ENCODE results near the gene MUC2.
"Not testable (repeated sequence)": the region's sequence is repeated elsewhere in the genome, so short reads cannot be mapped to it uniquely, and the experiment has no call there.

Gene MUC2

DNA sequence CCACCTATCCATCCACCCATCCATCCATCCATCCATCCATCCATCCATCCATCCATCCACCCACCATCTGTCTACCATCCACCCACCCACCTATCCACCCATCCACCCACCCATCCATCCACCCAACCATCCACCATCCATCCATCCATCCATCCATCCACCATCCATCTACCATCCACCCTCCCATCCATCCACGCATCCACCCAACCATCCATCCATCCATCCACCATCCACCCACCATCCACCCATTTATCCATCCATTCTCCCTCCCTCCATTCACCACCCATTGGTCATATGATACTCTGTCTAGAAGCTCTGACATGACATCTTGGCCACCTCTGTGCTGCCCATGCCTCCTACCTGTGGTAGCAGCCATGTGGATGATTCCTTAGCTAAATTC lies 31.7 kb downstream of the MUC2 start:
- no peak for DNase-seq (ENCODE audit: low read depth)

DNA sequence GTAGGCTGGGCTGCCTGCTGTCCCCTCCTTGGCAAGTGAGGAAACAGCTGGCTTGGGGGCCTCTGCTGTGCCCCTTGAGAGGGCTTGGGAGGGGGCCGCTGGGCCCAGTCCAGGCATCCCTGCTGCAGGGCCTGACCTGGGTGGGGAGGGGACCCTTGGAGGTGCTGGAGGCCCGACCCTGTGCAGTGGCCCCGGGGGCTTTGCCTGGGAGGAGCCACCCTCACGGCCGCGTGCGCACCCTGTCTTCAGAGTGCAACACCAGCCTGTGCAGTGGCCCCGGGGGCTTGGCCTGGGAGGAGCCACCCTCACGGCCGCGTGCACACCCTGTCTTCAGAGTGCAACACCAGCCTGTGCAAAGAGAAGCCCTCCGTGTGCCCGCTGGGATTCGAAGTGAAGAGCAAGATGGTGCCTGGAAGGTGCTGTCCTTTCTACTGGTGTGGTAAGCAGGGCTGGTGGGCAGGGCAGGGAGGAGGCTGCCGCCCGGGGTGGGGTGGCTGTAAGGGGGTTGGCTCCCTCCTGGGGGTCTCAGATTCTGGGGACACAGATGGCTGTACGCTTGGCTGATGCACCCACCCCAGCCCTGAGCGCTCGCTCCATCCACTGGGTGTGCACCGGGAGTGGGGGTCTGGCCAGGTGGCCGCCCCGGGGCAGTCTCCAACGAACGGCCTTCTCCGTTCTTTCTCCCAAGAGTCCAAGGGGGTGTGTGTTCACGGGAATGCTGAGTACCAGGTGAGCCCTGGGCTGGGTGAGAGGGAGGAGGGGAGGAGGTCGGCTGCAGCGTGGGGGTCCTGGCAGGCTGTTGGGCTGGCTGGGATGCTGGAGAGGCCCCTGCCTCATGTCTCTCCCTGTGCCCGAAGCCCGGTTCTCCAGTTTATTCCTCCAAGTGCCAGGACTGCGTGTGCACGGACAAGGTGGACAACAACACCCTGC lies 32.9 kb downstream of the MUC2 start:
- DNase-seq (ENCODE audit: low read depth), result no peak

DNA sequence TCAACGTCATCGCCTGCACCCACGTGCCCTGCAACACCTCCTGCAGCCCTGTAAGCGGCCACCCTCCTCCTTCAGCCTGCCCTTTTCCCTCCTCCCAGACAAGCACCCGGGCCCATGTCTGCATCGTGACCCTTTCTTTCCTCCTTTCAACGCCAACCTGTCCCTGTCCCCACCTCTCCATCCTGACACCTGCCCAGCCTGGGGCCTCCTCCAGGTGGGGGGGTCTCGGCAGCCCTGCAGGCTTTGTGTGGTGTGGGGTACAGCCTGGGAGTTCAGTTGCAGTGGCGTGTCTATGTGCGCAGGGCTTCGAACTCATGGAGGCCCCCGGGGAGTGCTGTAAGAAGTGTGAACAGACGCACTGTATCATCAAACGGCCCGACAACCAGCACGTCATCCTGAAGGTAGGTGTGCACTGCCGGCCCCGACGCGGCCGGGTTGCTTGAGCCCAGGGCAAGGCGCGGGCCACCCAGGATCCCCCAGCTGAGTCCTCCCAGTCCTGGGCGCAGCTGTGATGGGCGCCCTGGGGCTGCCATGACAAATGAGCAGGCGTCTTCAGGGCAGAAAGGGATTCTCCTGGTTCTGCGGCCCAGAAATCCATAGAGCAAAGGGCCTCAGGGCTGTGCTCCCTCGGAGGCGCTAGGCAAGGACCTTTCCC lies 33.7 kb downstream of the MUC2 start:
- DNase-seq (ENCODE audit: low read depth), result no peak

DNA sequence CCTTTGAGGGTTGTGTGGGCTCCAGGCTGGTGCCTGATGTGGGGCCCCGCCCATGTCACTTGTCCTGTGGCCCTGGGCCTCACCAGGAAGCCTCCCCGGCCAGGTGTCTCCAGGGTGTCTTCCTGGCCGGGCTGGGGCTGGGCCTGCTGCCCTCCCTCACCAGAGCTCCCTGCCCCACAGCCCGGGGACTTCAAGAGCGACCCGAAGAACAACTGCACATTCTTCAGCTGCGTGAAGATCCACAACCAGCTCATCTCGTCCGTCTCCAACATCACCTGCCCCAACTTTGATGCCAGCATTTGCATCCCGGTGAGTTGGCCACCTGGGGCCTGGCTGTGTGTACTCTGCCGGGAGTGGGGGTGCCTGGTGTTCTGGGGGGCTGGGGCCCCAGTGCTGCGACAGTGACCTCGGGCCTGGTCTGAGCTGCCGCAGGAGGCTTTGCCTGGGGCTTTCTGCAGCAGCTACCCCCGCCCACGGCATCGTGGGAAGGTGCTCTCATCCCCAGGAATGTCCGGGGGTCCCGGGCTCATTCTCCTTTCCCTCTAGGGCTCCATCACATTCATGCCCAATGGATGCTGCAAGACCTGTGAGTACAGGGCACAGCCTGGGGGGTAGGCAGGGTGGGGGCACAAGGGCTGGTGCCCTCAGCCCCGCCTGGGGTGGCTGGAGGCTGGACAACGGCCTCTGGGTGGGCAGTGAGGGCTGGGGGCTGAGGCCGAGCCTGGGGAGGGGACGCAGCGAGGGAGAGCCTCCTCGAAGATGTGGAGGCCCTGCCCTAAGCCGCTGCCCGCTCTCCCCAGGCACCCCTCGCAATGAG lies 34.6 kb downstream of the MUC2 start:
- DNase-seq (ENCODE audit: low read depth), result no peak

DNA sequence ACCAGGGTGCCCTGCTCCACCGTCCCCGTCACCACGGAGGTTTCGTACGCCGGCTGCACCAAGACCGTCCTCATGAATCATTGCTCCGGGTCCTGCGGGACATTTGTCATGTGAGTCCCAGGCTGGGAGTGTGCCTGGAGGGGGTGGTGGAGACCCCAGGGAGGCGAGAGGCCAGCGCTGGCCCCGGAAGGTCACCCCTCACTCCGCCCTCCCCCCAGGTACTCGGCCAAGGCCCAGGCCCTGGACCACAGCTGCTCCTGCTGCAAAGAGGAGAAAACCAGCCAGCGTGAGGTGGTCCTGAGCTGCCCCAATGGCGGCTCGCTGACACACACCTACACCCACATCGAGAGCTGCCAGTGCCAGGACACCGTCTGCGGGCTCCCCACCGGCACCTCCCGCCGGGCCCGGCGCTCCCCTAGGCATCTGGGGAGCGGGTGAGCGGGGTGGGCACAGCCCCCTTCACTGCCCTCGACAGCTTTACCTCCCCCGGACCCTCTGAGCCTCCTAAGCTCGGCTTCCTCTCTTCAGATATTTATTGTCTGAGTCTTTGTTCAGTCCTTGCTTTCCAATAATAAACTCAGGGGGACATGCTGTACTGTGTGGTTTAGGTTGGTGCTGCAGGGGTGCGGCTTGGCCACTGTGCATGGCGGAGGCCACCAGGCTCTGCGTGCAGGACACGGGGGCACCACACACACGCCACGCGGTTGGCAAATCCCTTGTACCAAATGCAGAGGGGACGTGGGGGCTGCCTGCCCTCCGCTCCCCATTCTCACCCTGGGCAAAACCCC lies 35.4 kb downstream of the MUC2 start:
- DNase-seq (ENCODE audit: low read depth), result no peak

DNA sequence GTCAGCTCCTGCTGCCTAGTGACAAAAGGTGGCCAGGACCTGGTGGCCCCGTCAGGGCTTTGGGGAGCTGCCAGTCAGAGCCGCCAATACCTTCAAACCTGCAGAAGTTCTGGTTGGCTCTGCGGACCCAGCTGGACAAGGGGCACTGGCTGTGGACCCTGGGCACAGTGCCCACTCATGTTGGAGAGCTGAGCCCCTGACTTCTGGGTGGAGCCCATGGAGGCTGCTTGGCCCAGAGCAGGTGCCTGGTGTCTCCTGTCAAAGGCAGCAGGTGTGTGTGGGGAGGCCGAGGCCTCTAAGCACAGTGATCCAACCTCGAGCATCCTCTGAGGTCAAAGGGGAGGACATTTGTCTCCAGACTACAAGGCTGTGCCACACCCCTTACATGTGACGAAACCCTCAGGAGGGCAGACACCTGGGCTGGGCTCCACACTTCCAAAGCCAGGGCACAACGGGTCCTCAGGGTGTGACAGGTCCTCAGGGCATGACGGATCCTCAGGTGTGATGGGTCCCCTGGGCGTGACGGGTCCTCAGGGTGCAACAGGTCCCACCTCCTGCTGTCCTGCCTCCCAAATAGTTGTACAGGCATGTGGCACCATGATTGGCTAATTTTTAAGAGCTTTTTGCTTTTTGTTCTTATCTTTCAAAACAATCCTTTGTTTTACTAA lies 37.0 kb downstream of the MUC2 start:
- no peak for DNase-seq (ENCODE audit: low read depth)

DNA sequence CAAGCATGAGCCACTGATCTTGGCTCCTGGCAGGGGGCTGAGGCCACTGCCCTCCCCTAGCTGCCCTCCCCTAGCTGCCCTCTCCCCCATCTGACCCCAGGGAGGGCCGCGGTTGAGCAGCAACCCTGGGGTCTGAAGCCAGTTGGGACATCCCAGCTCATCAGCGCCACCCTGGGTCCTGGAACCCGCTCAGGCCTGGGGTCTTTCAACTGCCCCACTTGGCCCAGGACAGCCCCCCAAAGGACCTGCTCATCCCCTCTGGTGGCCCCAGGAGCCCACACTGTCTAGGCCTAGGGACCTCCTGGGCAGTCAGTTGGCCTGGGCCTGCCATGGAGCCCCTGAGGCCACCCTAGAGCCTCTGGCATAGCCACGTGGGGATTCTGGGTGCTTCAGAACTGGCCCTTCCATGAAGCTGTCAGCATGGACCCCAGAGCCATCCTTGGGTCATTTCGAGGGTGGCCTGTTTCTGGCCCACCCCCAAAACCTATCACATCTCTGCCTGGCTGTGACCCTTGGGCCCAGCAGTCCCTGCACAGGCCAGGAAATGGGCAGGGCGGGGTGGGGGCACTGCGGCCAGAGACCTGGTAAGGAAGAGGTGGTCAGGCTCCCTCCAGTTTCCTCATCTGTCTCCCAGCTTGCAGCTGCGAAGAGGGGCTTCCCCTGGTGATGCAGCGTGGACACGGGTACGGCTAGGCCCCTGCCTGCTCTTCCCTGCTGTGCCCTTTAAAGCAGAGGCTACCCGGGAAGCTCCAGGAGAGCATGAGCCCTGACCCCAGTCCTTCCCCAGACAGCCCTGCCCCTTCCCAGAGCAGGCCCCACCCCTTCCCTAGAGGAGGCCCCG lies 37.9 kb downstream of the MUC2 start:
- DNase-seq (ENCODE audit: low read depth), result no peak

DNA sequence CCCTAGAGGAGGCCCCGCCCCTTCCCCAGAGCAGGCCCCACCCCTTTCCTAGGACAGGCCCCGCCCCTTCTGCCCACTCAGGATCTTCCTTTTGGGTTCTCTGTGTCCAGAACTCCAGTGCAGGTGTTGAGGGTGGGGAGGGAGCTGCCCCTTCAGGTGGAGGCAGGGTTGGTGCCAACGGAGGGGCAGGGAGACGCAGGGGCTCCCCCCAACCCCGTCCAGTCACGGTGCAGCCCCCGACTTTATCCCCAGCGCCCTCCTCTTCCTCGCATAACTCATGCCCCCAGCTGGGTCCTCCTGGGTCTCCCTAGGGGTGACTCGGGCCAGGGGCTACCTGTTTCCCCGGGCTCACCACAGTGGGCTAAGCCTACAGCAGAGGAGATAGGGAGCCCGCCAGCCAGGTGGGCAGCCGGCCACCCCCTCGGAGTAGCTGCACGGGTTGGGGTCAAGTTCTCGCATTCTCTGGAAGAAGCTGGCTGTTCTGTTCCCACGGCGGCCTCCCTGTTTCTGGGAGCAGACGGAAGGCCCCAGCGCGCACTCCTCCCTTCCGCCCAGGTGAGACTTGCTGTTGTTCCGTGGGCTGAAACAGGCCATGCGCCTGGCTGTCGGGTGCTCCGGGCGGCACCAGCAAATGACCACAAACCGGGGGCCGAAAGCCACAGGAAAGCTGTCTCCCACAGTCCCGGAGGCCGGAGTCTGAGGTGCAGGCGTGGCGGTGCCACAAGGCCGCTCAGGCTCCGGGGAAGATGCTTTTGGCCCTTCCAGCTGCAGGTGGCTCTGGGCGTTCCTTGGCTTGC lies 38.9 kb downstream of the MUC2 start:
- no peak for DNase-seq (ENCODE audit: low read depth)

DNA sequence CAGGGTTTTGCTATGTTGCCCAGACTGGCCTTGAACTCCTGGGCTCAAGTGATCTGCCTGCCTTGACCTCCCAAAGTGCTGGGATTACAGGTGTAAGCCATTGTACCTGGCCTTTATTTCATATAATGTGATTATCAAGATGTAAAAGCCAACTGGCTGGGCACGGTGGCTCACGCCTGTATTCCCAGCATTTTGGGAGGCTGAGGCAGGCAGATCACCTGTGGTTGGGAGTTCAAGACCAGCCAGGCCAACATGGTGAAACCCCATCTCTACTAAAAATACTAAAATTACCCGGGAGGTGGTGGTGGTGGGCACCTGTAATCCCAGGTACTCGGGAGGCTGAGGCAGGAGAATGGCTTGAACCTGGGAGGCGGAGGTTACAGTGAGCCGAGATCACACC lies 40.6 kb downstream of the MUC2 start:
- DNase-seq (ENCODE audit: low read depth), result not testable (repeated sequence)

DNA sequence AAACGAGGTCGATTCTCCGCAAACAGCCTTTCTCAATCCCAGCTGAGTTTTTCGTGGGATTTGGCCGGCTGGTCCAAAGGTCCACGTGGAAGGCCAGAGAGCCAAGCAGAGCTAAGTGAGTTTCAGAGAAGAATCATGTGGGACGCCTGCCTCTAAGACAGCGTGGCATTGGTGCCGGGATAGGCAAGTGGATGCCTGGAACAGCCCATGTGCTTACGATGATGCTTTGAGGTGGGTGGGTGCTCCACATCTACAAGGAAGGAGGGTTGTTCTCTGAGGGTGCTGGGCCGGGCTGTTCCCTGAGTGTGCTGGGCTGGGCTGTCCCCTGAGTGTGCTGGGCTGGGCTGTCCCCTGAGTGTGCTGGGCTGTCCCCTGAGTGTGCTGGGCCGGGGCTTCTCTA lies 41.4 kb downstream of the MUC2 start:
- DNase-seq (ENCODE audit: low read depth), result no peak

DNA sequence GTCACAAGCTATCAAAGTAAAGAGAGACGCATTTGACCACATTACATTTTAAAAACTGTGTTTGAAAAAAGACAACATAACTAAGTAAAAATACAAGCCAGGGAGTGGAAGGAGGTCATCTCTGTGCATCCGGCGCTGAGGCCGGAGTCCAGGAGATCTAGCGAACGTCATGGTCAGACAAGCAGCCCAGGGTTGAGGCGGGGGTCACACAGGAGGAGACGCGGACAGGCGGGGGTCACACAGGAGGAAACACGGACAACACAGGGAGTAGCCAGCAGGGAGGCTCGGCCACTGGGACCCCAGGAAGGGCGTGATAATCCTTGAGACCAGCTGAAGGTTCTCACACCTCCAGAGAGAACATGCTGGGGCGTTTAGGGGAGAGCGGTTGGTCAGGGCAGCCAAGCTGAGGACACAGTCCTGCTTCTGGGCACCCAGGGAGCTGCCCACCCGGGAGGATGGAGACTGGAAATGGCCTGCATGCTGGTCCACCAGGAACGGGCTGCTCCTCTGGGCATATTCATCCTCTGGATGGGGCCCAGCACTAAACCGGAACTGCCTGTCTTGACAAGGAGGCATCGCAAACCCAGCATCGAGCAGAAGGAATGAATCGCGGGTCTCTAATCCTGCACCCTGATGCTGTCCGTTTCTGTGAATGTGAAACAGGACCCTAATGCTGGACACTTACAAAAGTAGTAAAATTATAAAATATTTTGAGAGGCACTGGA lies 42.2 kb downstream of the MUC2 start:
- no peak for DNase-seq (ENCODE audit: low read depth)

DNA sequence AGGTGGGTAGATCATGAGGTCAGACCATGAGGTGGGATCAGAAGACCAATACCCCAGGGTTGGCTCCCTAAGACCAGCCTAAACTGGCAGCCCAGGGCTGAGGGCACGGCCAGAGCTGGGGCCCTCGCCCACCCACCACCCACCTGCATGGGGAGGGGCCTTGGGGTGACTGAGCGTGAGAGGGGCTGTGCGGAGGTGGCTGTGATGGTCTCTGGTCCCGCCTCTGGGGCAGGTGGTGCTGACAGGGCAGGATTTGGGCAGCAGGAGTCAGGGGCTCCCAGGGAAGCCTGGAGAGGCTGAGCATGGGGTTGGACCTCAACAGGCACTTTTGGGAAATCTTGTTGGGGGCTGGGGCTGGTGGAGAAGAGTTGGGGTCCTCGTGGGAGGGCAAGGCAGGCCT lies 43.3 kb downstream of the MUC2 start:
- no peak for DNase-seq (ENCODE audit: low read depth)

DNA sequence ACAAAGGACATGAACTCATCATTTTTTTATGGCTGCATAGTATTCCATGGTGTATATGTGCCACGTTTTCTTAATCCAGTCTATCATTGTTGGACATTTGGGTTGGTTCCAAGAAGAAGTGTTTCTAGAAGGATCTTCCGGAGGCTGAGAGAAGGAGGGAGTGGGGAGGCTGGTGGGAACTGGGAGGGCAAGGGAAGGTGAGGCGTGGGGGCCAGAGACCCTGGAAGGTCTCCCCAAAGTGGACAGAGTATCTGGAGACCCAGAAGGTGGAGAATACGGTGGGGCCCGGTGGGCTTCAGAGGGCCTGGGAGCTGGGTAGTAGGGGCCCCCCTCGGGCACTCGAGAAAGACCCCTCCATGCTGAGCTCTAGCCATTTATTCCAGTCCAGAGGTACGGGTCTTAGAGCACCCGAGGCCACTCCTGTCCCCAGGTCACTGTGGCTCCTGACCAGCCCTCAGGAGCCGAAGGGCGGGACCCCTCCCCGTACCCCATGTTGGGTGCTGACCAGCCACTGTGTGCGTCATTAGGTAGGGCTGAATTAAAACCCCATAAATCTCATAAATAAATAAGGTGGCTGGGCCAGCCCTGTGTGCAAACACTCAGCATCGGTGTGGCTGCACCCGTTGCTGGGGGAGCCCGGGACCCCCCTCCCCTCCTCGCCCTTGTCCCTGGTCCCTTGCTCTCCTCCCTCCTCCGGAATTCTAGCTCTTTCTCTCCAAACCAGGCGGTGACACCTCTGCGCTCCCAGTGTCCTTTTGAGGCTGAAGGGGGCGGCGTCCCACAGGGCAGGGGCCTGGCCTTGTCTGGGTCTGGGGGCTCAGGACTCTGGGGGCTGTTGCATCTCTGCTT lies 44.3 kb downstream of the MUC2 start:
- no peak for DNase-seq (ENCODE audit: low read depth)

DNA sequence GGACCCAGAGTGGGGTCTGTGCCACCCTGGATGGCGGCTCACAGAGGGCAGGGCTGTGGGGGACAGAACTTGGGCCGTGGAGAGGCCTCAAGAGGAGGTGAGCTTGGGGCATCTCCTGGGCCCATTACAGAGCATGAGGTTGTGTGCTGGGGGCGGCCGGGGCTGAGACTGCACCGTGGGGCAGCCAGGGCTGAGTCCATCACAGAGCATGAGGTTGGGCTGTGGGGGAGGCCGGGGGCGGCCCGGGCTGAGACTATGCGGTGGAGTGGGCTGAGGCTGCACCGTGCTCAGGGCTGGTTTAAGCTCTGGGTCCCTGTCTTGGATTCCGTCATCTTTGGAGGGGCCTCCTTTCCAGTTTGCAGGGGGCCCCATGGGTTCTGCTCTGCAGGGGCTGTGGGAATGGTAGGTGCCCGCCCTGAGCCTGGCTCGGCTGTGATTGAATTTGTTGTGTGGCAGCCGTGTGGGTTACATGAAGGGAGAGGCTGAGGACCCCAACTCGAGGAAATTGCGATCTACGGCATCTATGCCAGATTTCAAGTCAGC lies 45.0 kb downstream of the MUC2 start:
- DNase-seq (ENCODE audit: low read depth), result no peak

DNA sequence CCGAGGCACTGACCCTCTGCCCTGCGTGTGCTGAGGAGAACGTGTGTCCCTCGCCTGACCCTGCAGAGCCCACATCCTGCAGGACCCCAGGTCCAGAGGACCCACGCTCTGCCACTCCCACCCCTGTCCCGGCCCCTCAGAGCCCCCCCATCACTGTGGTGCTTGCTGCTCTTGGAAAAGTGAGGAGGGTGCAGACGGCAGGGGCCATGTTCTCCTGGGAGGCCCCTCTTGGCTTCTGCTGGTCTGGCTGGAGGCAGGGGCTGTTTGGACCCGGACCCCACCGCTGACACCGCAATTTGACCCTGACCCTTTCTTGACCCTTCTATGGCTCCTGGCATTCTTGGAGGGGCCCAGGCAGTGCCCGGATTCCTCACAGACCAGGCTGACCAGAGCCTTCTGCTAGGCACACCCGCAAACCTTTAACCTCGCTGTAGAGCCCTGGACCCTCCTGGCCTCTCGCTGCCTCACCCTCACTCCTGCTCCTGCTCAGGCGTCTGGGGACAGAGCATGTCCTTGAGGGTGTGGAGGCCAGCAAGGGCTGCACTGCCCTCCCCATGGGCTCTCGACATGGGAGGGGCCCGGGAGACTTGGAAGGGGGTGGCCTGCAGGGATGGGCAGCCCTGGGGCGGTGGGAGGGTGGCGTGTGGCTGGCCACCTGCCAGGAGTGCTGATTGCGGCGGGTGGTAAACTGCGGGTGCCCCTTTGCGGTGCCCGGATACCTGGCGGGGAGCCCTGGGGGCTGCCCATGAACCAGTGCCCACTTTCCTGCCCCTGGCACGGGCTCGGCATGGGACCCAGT lies 46.1 kb downstream of the MUC2 start:
- DNase-seq (ENCODE audit: low read depth), result no peak

DNA sequence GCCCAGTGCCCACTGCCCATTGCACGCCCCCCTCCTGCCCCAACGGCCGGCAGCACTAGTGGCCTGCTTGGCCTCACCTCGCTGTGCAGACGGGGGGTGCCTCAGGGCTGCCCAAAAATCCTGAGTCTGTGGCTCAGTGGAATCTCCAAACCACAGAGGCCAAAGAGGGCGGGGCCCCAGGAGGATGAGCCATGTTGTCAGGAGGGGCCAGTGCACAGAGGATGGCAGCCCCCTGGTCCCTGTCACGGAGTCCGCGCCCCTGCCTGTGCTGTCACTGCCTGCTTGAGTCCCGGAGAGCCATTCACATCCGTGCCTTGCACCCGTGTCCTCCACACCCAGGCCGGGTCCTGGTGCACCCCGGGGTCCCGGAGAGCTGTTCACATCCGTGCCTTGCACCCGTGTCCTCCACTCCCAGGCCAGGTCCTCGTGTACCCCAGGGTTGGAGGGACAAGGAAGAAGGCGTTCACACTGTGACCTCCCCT lies 46.7 kb downstream of the MUC2 start:
- DNase-seq (ENCODE audit: low read depth), result no peak

Data from amniotic epithelial cell (primary cell).